H1 (cell line): ENCODE results near the gene ATP6V0D1. TPM values are rescaled to one million over a fixed set of nuclear protein-coding genes. Genes with fewer than 3 reads are reported as not detected.
A peak's percentile ranks its signal among the peaks of the same experiment; 100 is the strongest.

ENCODE experiments used
- CTCF ChIA-PET: fragments of 300-600 bp; sonication (Branson Sonifier 250); formaldehyde crosslinking; loops from one replicate; lab custom pipeline; 2021; ENCODE audit not compliant: partially characterized antibody; lab: Charles Lee
- POLR2A ChIA-PET: fragments of 300-600 bp; sonication (Branson Sonifier 250); formaldehyde crosslinking; loops from one replicate; lab custom pipeline; 2021; ENCODE audit warnings: inconsistent platforms; ENCODE audit not compliant: partially characterized antibody; lab: Charles Lee
- DNase-seq, 2 experiments: peaks; one replicate each; pipeline versions ENCODE4 v3.0.0 to v3.0.0-alpha.2; 2010 to 2022; ENCODE audit warnings: low spot score in 2 of 2, low read depth in 1 of 2, mixed read lengths in 1 of 2
- FAIRE-seq: peaks from 2 replicates; lab custom pipeline; 2011; peaks lifted over from hg19 to GRCh38; lab: Jason Lieb, UNC
- H2AFZ ChIP-seq: 2 replicates; pipeline ENCODE4 v1.8.1; 2012; ENCODE audit warnings: low read length, inconsistent platforms
- H2AK5ac ChIP-seq: 2 replicates; pipeline ENCODE4 v1.6.1; 2013; ENCODE audit warnings: low read depth, low read length
- H2BK120ac ChIP-seq: replicated peaks from 2 replicates; pipeline ENCODE3; 2013; ENCODE audit warnings: low read depth, low read length, inconsistent platforms
- H2BK12ac ChIP-seq: 2 replicates; pipeline ENCODE4 v1.6.1; 2013; ENCODE audit warnings: low read depth, low read length
- H2BK15ac ChIP-seq: 2 replicates; pipeline ENCODE4 v1.6.1; 2013; ENCODE audit warnings: low read length
- H2BK20ac ChIP-seq: 2 replicates; pipeline ENCODE4 v1.6.1; 2013; ENCODE audit warnings: low read length
- H2BK5ac ChIP-seq: 2 replicates; pipeline ENCODE4 v1.6.1; 2013; ENCODE audit warnings: low read depth, low read length
- H3K14ac ChIP-seq: 2 replicates; pipeline ENCODE4 v1.6.1; 2013; ENCODE audit warnings: inconsistent platforms; ENCODE audit not compliant: insufficient read length
- H3K18ac ChIP-seq: 2 replicates; pipeline ENCODE4 v1.6.1; 2013; ENCODE audit warnings: low read length; ENCODE audit errors: extremely low read depth
- H3K23ac ChIP-seq: 2 replicates; pipeline ENCODE4 v1.6.1; 2013; ENCODE audit warnings: inconsistent platforms; ENCODE audit not compliant: insufficient read length
- H3K23me2 ChIP-seq: 2 replicates; pipeline ENCODE4 v1.6.1; 2013; ENCODE audit warnings: low read depth, low read length
- H3K27ac ChIP-seq: 2 replicates; pipeline ENCODE4 v1.6.1; 2011; ENCODE audit warnings: low read depth, low read length, inconsistent platforms
- H3K27me3 ChIP-seq, 4 experiments: replicated peaks in 1 of 4; 1 replicate in 1 of 4; 2 replicates in 3 of 4; pipeline versions ENCODE4 v1.6.1 to v1.8.1; 2011 to 2013; ENCODE audit warnings: low read length in 3 of 4, mild to moderate bottlenecking in 3 of 4, inconsistent platforms in 2 of 4, mixed read lengths in 2 of 4, moderate library complexity in 1 of 4; ENCODE audit not compliant: control insufficient read depth in 3 of 4, insufficient read depth in 3 of 4; ENCODE audit errors: extremely low read depth in 1 of 4
- H3K36me3 ChIP-seq, 4 experiments: 2 replicates each; pipeline versions ENCODE4 v1.6.1 to v1.8.1; 2011 to 2013; ENCODE audit warnings: mild to moderate bottlenecking in 4 of 4, low read length in 3 of 4, moderate library complexity in 2 of 4, control low read depth in 1 of 4, inconsistent platforms in 1 of 4; ENCODE audit not compliant: insufficient read depth in 4 of 4, control insufficient read depth in 2 of 4
- H3K4ac ChIP-seq: replicated peaks from 2 replicates; pipeline ENCODE3; 2013; ENCODE audit warnings: low read length, low read depth, mixed read lengths, inconsistent platforms; ENCODE audit not compliant: insufficient read length
- H3K4me1 ChIP-seq, 4 experiments: replicated peaks in 1 of 4; 1 replicate in 1 of 4; 2 replicates in 3 of 4; pipeline versions ENCODE4 v1.6.1 to v1.8.1; 2011 to 2013; ENCODE audit warnings: low read length in 3 of 4, inconsistent platforms in 2 of 4, mixed read lengths in 1 of 4; ENCODE audit not compliant: insufficient read depth in 4 of 4, control insufficient read depth in 3 of 4
- H3K4me2 ChIP-seq, 2 experiments: 2 replicates each; pipeline versions ENCODE4 v1.6.1 to v1.8.1; 2011 to 2013; ENCODE audit warnings: low read depth in 2 of 2, low read length in 2 of 2, control low read depth in 1 of 2, inconsistent platforms in 1 of 2, mild to moderate bottlenecking in 1 of 2; ENCODE audit not compliant: insufficient read depth in 1 of 2
- H3K4me3 ChIP-seq, 4 experiments: fragments of 200-600, 300-600 bp in 1 of 4; sonication (generic), shearing (Covaris generic), sonication (Bioruptor Twin) in 1 of 4; 2 replicates each; pipeline versions ENCODE4 v1.5.1 to v1.8.1; 2011 to 2016; ENCODE audit warnings: low read length in 4 of 4, low read depth in 3 of 4, control low read depth in 2 of 4, inconsistent platforms in 2 of 4, mild to moderate bottlenecking in 2 of 4, mixed read lengths in 1 of 4, moderate library complexity in 1 of 4; ENCODE audit not compliant: insufficient read depth in 2 of 4; ENCODE audit errors: extremely low read depth in 1 of 4
- H3K56ac ChIP-seq: replicated peaks from 2 replicates; pipeline ENCODE3; 2013; ENCODE audit warnings: low read depth, mild to moderate bottlenecking, mixed read lengths, low read length, inconsistent platforms; ENCODE audit not compliant: insufficient read length
- H3K79me1 ChIP-seq: 2 replicates; pipeline ENCODE4 v1.6.1; 2013; ENCODE audit warnings: low read depth, low read length, control low read depth
- H3K79me2 ChIP-seq, 2 experiments: 2 replicates each; pipeline versions ENCODE4 v1.6.1 to v1.8.1; 2012 to 2013; ENCODE audit warnings: low read length in 2 of 2, mild to moderate bottlenecking in 2 of 2, inconsistent platforms in 1 of 2; ENCODE audit not compliant: insufficient read depth in 2 of 2, control insufficient read depth in 1 of 2
- H3K9ac ChIP-seq, 4 experiments: replicated peaks in 1 of 4; 1 replicate in 1 of 4; 2 replicates in 3 of 4; pipeline versions ENCODE4 v1.6.1 to v1.8.1; 2011 to 2013; ENCODE audit warnings: low read depth in 3 of 4, low read length in 3 of 4, control low read depth in 2 of 4, mild to moderate bottlenecking in 2 of 4, moderate library complexity in 2 of 4, inconsistent platforms in 1 of 4; ENCODE audit errors: extremely low read depth in 1 of 4
- H3K9me3 ChIP-seq, 2 experiments: 2 replicates each; pipeline versions ENCODE4 v1.6.1 to v1.8.1; 2012 to 2013; ENCODE audit warnings: mild to moderate bottlenecking in 2 of 2, moderate library complexity in 2 of 2, control low read depth in 1 of 2, inconsistent platforms in 1 of 2, low read depth in 1 of 2, low read length in 1 of 2, mixed read lengths in 1 of 2; ENCODE audit not compliant: insufficient read depth in 2 of 2
- H4K20me1 ChIP-seq, 2 experiments: replicated peaks in 1 of 2; 2 replicates each; pipeline versions ENCODE3 to v1.8.1; 2011 to 2013; ENCODE audit warnings: inconsistent platforms in 2 of 2, low read length in 2 of 2, mild to moderate bottlenecking in 1 of 2; ENCODE audit not compliant: insufficient read depth in 2 of 2, control insufficient read depth in 1 of 2
- H4K5ac ChIP-seq: 2 replicates; pipeline ENCODE4 v1.6.1; 2013; ENCODE audit warnings: low read length, low read depth, mixed read lengths, inconsistent platforms; ENCODE audit not compliant: insufficient read length
- H4K8ac ChIP-seq: 2 replicates; pipeline ENCODE4 v1.8.0; 2013; ENCODE audit warnings: mild to moderate bottlenecking, moderate library complexity, low read length, inconsistent platforms; ENCODE audit not compliant: insufficient read depth; ENCODE audit errors: extremely low read depth
- H4K91ac ChIP-seq: replicated peaks from 2 replicates; pipeline ENCODE3; 2013; ENCODE audit warnings: low read length, mixed read lengths, inconsistent platforms; ENCODE audit not compliant: insufficient read length
- CBX8 ChIP-seq: fragments of 300-800, 300-1000 bp; sonication (generic); IDR thresholded peaks from 2 replicates; pipeline ENCODE4 v1.7.1; 2016; ENCODE audit warnings: low read depth, low read length, borderline replicate concordance
- RAD21 ChIP-seq, 2 experiments: IDR thresholded peaks in 1 of 2; conservative IDR thresholded peaks in 1 of 2; 2 replicates each; pipeline ENCODE4 v1.6.1; 2011; ENCODE audit warnings: low read depth in 2 of 2, low read length in 2 of 2, improper control_type of control experiment in 1 of 2, inconsistent platforms in 1 of 2, mild to moderate bottlenecking in 1 of 2, moderate library complexity in 1 of 2
- SAP30 ChIP-seq: fragments of 300-600 bp; sonication (generic); IDR thresholded peaks from 2 replicates; pipeline ENCODE4 v1.7.1; 2012; ENCODE audit warnings: low read length, moderate library complexity, mild to moderate bottlenecking, inconsistent platforms; ENCODE audit not compliant: insufficient read depth, insufficient replicate concordance
- SP2 ChIP-seq: IDR thresholded peaks from 2 replicates; pipeline ENCODE4 v1.6.1; 2012; ENCODE audit warnings: mild to moderate bottlenecking, low read length, inconsistent platforms
- WGBS, 2 experiments: shearing (Covaris generic) in 1 of 2; methylation state at CpG; one replicate each; pipeline versions ENCODE4 v1.1.6 to v1.1.7; 2013 to 2015; ENCODE audit warnings: low lambda C conversion rate in 2 of 2, mixed read lengths in 2 of 2, inconsistent platforms in 1 of 2, low coverage in 1 of 2, missing lambda C conversion rate in 1 of 2; ENCODE audit not compliant: insufficient replicate concordance in 2 of 2, insufficient coverage in 1 of 2, insufficient read length in 1 of 2; ENCODE audit errors: extremely low coverage in 1 of 2, missing lambda C conversion rate in 1 of 2; 5-methylcytosine and 5-hydroxymethylcytosine counted together
- polyA plus RNA-seq, 7 experiments: library from polyadenylated mRNA; depleted of rRNA in 3 of 7; stranded (reverse) in 5 of 7; unstranded in 2 of 7; fragments of >200 nt in 5 of 7; fragments of 200-250 nt in 2 of 7; gene quantifications; 1 replicate in 5 of 7; 2 replicates in 1 of 7; 4 replicates in 1 of 7; pipeline versions ENCODE4 v1.2.1 to v1.2.3, GENCODE V29; 2011 to 2013; ENCODE audit warnings: missing spikeins in 2 of 7, mixed read lengths in 2 of 7
- total RNA-seq: library from RNA; stranded (reverse); fragmentation: NEBNext Ultra II Directional; extraction: Animal tissue kit (Norgen Biotek cat#: 25700); gene quantifications from 2 replicates; pipeline ENCODE4 v1.2.1, GENCODE V29; 2021
- TF ChIP-seq, protein P1 (sequence below), 3 experiments: IDR thresholded peaks; 1 replicate in 2 of 3; 2 replicates in 1 of 3; pipeline versions ENCODE4 v1.5.1 to v1.6.1; 2011; ENCODE audit warnings: low read length in 3 of 3, mild to moderate bottlenecking in 3 of 3, inconsistent platforms in 2 of 3, low read depth in 1 of 3, moderate library complexity in 1 of 3; ENCODE audit not compliant: insufficient read depth in 1 of 3; ENCODE audit errors: control extremely low read depth in 1 of 3

The ATP6V0D1 gene
- total and polyA plus RNA-seq, 2 of the 8 experiments (the other 6 are each of a cell fraction or from before 2014, with no cell fraction given): 47.3 to 134 TPM

- 0 out of 2 replicates have a peak overlapping the region, but pooled peaks have one; percentile 23 for H2BK20ac ChIP-seq
- no peak overlapping the region for H3K9ac ChIP-seq
- no peak for DNase-seq
- H3K23ac ChIP-seq: no peak overlapping the region
- H4K20me1 ChIP-seq: no peaks in the 10 kb centered on the region
- peak overlapping the region; percentile 48; the same call in 1 of the 2 replicates for H2BK5ac ChIP-seq
- H3K4me1 ChIP-seq: peaks cover 0 to 26% (median 9%) of the 10 kb centered on the region in 4 experiments; a peak in 5 of 7 replicates
- H2BK15ac ChIP-seq: peak overlapping the region; percentile 81; the same call in 1 of the 2 replicates
- no peak overlapping the region for H3K56ac ChIP-seq
- no peaks in the 10 kb centered on the region for H3K9me3 ChIP-seq
- no peak overlapping the region for H3K27ac ChIP-seq
- H2AK5ac ChIP-seq: no peak overlapping the region
- TF ChIP-seq, protein P1, sequence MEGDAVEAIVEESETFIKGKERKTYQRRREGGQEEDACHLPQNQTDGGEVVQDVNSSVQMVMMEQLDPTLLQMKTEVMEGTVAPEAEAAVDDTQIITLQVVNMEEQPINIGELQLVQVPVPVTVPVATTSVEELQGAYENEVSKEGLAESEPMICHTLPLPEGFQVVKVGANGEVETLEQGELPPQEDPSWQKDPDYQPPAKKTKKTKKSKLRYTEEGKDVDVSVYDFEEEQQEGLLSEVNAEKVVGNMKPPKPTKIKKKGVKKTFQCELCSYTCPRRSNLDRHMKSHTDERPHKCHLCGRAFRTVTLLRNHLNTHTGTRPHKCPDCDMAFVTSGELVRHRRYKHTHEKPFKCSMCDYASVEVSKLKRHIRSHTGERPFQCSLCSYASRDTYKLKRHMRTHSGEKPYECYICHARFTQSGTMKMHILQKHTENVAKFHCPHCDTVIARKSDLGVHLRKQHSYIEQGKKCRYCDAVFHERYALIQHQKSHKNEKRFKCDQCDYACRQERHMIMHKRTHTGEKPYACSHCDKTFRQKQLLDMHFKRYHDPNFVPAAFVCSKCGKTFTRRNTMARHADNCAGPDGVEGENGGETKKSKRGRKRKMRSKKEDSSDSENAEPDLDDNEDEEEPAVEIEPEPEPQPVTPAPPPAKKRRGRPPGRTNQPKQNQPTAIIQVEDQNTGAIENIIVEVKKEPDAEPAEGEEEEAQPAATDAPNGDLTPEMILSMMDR (IDR thresholded peaks at IDR 0.05; ENCODE audit: control extremely low read depth in 1 of 3, insufficient read depth in 1 of 3, low read depth in 1 of 3, low read length in 3 of 3): peak; percentile 48 to 66 (median 57)
- TF ChIP-seq RAD21 (IDR thresholded peaks at IDR 0.05 in 1 of 2, conservative IDR thresholded peaks at IDR 0.05 in 1 of 2; ENCODE audit: low read depth in 2 of 2, low read length in 2 of 2) (peak in 1 of 2 experiments; percentile 25; a peak in 1 of 4 replicates), SAP30 (no peak), SP2 (no peak), CBX8 (no peak)
- no peaks in the 10 kb centered on the region for H3K79me1 ChIP-seq
- H3K27me3 ChIP-seq: no peaks in the 10 kb centered on the region; a peak in 2 of 7 replicates
- no peak overlapping the region for H4K5ac ChIP-seq
- ChIA-PET CTCF (interaction anchor here (0.5 to 32.4 kb wide), 15 partner anchors 8 to 412 kb away, joined by 3 to 476 read pairs (median 4); partner anchors contain the start of genes TPPP3 and ZDHHC1), POLR2A (interaction anchor here (0.6 to 1.7 kb wide), 5 partner anchors 8 to 142 kb away, joined by 3 to 5 read pairs (median 4); no protein-coding TSS in a partner anchor)
- no peak overlapping the region for H3K4ac ChIP-seq
- H3K18ac ChIP-seq: no peak overlapping the region
- H2BK12ac ChIP-seq: no peak overlapping the region; the same call in 1 of the 2 replicates
- peak overlapping the region; percentile 52 for H4K91ac ChIP-seq
- H3K4me3 ChIP-seq: no peak overlapping the region
- H2BK120ac ChIP-seq: no peak overlapping the region
- H2AFZ ChIP-seq: no peak overlapping the region
- no peak overlapping the region for H3K4me2 ChIP-seq
- no peak overlapping the region for H3K14ac ChIP-seq
- no peaks in the 10 kb centered on the region for H3K23me2 ChIP-seq
- WGBS, 2 experiments: 90% methylated on average over 6 of the region's 6 CpGs; no CpG with 5 or more reads in 1 of the 2 experiments
- no peak for FAIRE-seq
- no peaks in the 10 kb centered on the region for H3K36me3 ChIP-seq
- H3K79me2 ChIP-seq: no peaks in the 10 kb centered on the region
- no peak overlapping the region for H4K8ac ChIP-seq
Observed at GRCh38 chr16:67407788-67408452, 73.0 kb downstream of the ATP6V0D1 start.
